Epithelial cell of esophagus (primary cell): ENCODE results near the gene CCDC88B.
"Not testable (repeated sequence)": the region's sequence is repeated elsewhere in the genome, so short reads cannot be mapped to it uniquely, and the experiment has no call there.

Experiments used
- DNase-seq: peaks from one replicate; pipeline ENCODE4 v3.0.0; 2010; ENCODE audit warnings: low read depth
- H3K4me3 ChIP-seq: 2 replicates; pipeline ENCODE4 v1.5.1; 2011; ENCODE audit warnings: mild to moderate bottlenecking, low read length, control low read depth
- CTCF ChIP-seq: IDR thresholded peaks from 2 replicates; pipeline ENCODE4 v1.5.1; 2011; ENCODE audit warnings: low read depth, mild to moderate bottlenecking, low read length, control low read depth, inconsistent platforms; ENCODE audit not compliant: insufficient read depth; ENCODE audit errors: missing control alignments

The CCDC88B gene

GRCh38 chr11:64305691-64306562 lies 34.1 kb upstream of the CCDC88B start:
- DNase-seq: peak; percentile 40
- peak overlapping the region; percentile 79 for H3K4me3 ChIP-seq
- peak; percentile 17 for TF ChIP-seq CTCF

DNA sequence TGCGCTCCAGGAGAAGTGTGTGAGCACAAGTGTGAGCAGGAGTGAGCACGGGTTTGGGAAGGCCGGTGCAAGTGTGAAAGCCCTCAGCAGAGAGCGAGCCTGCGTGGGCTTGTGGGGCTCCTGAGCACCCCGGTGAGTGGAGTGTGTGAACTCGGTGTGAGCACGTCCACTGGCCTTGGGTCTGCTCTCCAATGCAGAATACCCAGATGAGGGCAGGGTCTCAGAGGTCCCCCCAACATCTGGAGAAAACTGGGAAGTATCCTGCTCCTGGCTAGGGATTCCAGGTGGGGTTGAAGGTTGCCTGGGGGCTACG lies 33.5 kb upstream of the CCDC88B start:
- H3K4me3 ChIP-seq: peak overlapping the region; percentile 79
- DNase-seq: no peak
- TF ChIP-seq CTCF: no peak

GRCh38 chr11:64306876-64307622 lies 33.0 kb upstream of the CCDC88B start:
- no peak for DNase-seq
- TF ChIP-seq CTCF: no peak
- H3K4me3 ChIP-seq: peak overlapping the region; percentile 79

DNA sequence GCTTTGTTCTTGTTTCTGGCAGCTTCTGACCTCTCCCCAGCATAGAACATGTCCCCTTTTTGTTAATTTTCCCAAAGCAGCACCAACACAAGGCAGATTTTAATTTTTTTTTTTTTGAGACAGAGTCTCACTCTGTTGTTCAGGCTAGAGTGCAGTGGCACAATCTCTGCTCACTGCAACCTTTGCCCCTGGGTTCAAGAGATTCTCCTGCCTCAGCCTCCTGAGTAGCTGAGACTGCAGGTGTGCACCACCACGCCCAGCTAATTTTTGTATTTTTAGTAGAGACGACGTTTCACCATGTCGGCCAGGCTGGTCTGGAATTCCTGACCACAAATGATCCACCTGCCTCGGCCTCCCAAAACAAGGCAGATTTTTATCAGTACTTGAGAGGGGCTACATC lies 32.2 kb upstream of the CCDC88B start:
- DNase-seq, H3K4me3 ChIP-seq: not testable (repeated sequence)

GRCh38 chr11:64312947-64313346 lies 27.1 kb upstream of the CCDC88B start:
- DNase-seq: no peak
- no peak overlapping the region for H3K4me3 ChIP-seq
- TF ChIP-seq CTCF: no peak

- TF ChIP-seq CTCF: no peak
- no peak overlapping the region for H3K4me3 ChIP-seq
- DNase-seq: no peak
These were observed 26.4 kb upstream of the CCDC88B start for GRCh38 chr11:64313491-64314145.

GRCh38 chr11:64314146-64314804 lies 25.7 kb upstream of the CCDC88B start:
- H3K4me3 ChIP-seq: no peak overlapping the region
- DNase-seq: no peak
- TF ChIP-seq CTCF: peak; percentile 12
